Stimulated activated CD4-positive, alpha-beta T cell treated with anti-CD3 and anti-CD28 coated beads, Interleukin-12 subunit alpha, Interleukin-12 subunit beta, amount 100 ng/mL, for 48 hours (primary cell): ENCODE data around the gene OOSP4B.
"Not testable (repeated sequence)": the region's sequence is repeated elsewhere in the genome, so short reads cannot be mapped to it uniquely, and the experiment has no call there.

Source experiments
- DNase-seq, 3 donors: peaks; one replicate each; pipeline ENCODE4 v3.0.0-alpha.2; 2020; ENCODE audit warnings: low read depth in 2 of 3, low spot score in 1 of 3

OOSP4B gene

DNA sequence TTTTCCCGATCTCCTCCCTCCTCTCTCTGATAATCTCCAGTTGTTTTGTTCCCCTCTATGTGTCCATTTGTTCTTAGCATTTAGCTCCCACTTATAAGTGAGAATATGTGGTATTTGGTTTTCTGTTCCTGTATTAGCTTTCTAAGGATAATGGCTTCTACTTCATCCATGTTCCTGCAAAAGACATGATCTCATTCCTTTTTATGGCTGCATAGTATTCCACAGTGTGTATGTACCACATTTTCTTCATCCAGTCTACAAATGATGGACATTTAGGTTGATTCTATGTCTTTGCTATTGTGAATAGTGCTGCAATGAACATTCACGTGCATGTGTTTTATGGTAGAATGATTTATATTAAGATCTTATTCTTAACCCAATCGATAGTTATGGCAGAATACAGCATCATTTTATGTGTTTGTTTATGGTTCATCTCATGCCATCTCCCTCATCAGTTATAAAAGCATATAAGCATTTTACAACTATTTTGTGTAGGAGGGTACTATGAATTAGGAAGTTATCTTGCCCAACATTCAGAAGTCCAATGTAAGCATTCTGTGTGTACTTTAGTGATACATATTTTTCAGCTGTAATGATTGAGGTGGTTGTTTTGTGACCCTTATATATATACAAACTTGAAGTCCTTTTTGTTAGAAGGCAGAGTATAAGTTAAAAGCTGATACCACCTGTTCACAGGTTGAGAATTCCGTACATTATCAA lies 42.7 kb downstream of the OOSP4B start:
- DNase-seq = no peak

DNA sequence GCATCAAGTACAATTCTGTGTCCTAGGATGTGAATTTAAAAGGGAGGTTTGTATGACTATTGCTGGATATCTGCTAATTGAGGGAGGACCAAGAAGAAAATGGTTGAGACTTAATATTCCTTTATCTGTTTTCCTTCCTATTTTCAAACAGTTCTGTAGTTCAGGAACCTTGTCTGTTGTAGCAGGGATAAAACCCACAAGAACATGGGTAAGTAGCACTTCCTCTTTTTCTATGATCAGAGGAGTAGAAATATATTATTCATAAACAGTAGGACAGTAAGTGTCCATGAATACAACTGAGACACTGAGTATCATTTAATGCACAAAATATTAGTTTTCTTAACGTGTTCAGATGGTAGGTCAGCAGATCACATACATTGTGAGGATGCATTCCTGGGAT lies 47.1 kb downstream of the OOSP4B start:
- DNase-seq = no peak

DNA sequence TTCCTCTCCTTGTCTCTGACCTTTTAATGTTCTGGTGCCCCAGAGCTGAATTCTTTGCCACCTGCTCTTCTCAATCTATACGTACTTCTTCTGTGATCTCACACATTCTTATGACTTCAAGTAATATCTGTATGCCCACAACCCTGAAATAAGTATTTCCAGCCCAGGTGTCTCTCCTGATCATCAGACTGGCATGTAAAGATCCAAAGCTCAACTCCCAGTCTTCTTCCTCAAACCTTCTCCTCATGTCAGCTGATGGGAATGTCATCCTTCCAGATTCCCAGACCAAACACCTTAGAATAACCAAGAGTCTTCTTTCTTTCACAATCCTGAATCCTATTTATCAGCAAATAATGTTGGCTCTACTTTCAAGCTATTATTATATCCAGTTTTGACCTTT lies 48.8 kb downstream of the OOSP4B start:
- no peak for DNase-seq

DNA sequence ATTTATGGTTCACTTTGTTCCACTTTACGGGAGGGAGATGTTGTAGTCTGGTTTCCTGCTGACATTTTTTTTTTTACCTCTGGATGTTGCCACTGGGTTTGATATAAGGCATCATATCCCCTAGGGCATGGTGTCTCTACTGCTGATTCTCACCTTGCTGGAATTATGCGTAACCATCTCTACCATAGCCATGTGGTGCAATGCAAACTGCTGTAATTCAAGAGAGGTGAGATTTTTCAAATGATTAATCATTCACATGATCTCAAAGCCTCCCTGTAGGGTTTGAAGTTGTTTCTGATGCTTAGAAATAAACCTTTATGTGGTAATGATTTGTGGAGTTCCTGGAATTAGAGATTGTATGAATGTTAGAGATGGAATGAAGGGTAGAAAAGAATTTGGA lies 52.5 kb downstream of the OOSP4B start:
- no peak for DNase-seq

DNA sequence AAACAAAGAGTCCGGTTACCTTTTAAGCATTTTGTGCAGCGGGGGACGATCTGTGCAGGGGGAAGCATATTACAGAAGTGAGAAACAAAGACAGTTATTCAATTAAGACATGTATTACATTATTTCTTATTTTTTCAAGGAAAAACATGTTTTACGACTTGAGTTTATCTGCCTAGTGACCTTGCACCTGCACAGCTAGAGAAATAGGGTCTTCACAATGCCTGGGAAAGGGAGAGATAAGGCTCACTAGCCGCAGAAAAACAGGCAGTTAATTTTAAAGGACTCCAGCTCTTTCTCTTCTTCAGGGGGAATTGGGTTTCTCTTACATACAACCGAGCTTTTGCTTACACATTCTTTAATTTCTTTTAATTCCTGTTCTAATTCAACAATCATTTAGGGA lies 54.7 kb downstream of the OOSP4B start:
- DNase-seq = not testable (repeated sequence)

DNA sequence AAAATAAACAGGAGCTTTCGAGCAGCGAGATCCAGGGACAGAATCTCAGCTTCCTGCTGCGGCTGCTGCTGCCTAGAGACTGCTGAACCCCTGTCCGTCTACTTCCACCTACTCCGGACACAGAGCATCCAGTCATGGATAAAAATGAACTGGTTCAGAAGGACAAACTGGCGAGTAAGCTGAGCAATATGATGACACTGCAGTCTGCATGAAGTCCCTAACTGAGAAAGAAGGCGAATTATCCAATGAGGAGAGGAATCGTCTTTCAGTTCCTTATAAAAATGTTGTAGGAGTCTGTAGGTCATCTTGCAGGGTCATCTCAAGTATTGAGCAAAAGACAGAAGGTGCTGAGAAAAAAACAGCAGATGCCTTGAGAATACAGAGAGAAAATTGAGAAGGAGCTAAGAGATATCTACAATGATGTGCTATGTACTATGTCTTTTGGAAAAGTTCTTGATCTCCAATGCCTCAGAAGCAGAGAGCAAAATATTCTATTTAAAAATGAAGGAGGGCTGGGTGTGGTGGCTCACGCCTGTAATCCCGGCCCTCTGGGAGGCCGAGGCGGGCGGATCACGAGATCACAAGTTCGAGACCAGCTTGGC lies 60.3 kb downstream of the OOSP4B start:
- DNase-seq = no peak

DNA sequence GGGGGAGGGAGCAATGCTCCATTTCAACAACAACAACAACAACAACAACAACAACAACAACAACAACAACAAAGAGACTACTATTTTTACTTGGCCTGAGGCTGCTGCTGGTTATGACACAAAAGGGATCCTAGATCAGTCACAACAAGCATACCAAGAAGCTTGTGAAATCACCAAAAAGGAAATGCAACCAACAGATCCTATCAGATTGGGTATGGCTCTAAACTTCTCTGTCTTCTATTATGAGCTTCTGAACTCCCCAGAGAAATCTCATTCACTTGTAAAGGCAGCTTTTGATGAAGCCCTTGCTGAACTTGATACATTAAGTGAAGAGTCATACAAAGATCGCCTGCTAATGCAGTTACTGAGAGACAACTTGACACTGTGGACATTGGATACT lies 61.0 kb downstream of the OOSP4B start:
- DNase-seq = no peak

DNA sequence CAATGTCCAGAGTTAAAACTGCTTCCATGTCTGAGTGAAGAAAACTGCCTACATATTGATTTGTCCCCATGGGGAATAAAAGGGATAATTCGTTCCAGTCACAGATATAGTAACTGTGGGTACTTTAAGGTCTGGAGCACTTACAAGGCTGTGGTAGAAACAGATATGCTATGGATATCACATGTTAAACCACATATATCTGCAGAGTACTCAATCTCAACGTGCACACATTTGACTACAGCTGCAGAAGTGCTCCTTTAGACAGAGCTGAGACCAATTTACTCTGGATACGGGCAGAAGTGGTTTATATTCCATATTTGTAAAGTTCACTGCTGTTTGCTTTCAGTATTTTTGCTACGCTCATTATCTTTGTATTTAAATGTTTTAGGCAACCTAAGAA lies 61.8 kb downstream of the OOSP4B start:
- DNase-seq = no peak

DNA sequence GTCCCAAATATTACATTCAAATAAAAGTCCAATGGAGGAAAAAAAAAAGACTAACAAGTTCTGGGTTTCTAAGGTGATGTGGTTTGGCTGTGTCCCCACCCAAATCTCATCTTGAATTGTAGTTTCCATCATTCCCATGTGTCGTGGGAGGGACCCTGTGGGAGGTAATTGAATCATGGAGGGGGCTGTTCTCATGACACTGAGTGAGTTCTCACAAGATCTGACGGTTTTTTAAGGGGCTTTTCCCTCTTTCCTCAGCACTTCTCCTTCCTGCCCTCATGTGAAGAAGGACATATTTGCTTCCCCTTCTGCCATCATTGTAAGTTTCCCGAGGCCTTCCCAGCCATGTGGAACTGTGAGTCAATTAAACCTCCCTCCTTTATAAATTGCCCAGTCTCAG lies 63.6 kb downstream of the OOSP4B start:
- no peak for DNase-seq
